ENCODE results near the gene TRAPPC5.

The TRAPPC5 gene

DNA sequence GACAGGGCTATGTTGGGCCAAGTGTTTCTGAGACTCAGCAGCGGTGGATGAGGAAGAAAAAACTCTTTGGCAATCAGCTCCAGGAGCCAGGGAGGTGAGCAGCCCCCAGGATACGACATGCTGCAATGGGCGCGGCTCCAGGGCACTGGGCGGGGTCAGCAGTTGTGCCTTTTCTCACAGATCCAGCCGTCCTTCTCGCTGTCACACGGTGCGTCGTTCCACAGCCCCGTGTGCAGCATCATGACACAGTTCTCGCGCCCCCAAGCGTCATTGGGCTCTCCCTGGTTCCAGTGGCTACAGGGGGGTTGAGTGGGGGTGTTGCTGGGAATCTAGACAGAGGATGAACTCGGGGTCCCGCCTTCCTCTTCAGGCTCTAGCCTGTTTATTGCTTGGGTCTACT is 48.6 kb downstream of the TRAPPC5 start:
- no peak for TF ChIP-seq MYC (IDR thresholded peaks at IDR 0.05; ENCODE audit: low read depth, low read length)
- TF ChIP-seq, protein P1, sequence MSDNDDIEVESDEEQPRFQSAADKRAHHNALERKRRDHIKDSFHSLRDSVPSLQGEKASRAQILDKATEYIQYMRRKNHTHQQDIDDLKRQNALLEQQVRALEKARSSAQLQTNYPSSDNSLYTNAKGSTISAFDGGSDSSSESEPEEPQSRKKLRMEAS (IDR thresholded peaks at IDR 0.05; ENCODE audit: low read depth, low read length) = no peak
- TF ChIP-seq, protein P2, sequence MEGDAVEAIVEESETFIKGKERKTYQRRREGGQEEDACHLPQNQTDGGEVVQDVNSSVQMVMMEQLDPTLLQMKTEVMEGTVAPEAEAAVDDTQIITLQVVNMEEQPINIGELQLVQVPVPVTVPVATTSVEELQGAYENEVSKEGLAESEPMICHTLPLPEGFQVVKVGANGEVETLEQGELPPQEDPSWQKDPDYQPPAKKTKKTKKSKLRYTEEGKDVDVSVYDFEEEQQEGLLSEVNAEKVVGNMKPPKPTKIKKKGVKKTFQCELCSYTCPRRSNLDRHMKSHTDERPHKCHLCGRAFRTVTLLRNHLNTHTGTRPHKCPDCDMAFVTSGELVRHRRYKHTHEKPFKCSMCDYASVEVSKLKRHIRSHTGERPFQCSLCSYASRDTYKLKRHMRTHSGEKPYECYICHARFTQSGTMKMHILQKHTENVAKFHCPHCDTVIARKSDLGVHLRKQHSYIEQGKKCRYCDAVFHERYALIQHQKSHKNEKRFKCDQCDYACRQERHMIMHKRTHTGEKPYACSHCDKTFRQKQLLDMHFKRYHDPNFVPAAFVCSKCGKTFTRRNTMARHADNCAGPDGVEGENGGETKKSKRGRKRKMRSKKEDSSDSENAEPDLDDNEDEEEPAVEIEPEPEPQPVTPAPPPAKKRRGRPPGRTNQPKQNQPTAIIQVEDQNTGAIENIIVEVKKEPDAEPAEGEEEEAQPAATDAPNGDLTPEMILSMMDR (IDR thresholded peaks at IDR 0.05; ENCODE audit: low read depth, low read length) = no peak
- TF ChIP-seq POLR2A (IDR thresholded peaks at IDR 0.05; ENCODE audit: extremely low read depth, insufficient read length) = no peak
- peak; percentile 22 for DNase-seq (ENCODE audit: low read depth)
- H3K4me3 ChIP-seq (ENCODE audit: low read depth, low read length) = no peak overlapping the region

DNA sequence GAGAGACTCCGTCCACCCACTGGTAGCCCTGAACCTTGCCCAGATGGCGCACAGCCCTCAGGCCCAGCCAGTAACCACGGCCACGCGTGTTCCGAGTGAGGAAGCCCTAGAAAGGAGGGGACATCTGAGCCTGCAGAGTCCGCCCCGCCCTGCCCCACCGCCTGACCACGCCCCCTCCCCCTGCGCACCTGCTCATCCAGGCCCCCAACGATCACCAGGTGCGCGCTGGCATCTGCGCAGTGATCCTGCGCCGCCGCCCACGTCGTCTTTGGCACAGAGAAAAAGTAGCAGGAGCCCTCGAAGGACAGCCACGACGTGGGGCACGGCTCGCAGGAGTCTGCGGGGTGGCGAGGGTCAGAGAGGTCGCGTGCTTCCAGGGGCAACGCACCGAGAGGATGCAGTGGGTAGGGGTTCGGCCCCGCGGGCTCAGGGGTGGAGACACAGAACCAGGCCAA is 49.2 kb downstream of the TRAPPC5 start:
- H3K4me3 ChIP-seq (ENCODE audit: low read depth, low read length) = no peak overlapping the region
- TF ChIP-seq, protein P2 (IDR thresholded peaks at IDR 0.05; ENCODE audit: low read depth, low read length) = no peak
- no peak for DNase-seq (ENCODE audit: low read depth)

DNA sequence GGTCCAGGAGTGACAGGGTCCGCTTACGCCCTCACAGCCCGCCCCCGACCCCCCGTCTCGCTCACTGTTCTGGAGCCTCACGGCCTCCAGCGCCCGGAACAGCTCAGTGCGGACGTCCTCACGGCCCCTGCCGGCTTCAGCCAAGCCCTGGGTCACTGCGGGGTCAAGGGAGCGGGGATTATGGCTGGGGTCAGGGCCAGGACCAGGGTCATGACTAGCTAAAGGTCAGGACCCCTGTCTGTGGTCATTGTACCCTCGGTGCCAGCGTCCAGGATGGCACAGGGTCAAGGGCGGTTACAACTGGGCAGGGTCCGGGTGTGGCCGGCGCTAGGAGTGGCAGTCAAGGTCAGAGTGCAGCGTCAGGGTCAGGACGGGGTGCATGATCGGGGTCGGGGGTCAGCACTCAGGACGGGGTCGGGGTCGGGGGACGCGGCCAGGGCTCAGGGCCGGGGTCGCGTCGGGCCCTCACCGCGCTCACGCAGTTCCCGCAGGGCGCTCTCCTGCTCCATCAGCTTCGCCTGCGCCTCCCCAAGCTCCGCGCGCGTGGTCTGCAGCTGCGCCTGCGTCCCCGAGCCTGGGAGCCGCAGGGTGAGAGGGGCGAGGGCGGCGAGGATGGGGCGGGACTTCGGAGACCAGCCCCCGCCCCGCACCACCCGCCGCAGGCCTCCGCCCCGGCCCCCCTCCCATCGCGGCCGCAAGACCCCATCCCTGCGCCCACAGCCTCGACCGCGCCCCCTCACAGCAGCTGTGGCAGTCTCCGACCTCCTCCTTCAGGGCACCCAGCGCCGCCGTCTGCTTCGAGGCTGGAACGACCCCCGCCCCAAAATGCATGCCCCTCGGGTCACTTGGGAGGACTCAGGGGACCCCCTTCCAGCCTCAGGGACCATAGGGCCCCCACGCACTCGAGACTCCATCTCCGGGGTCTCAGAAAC is 49.9 kb downstream of the TRAPPC5 start:
- no peak overlapping the region for H3K4me3 ChIP-seq (ENCODE audit: low read depth, low read length)
- TF ChIP-seq, protein P1 (IDR thresholded peaks at IDR 0.05; ENCODE audit: low read depth, low read length) = no peak
- TF ChIP-seq, protein P2 (IDR thresholded peaks at IDR 0.05; ENCODE audit: low read depth, low read length) = no peak
- no peak for TF ChIP-seq POLR2A (IDR thresholded peaks at IDR 0.05; ENCODE audit: extremely low read depth, insufficient read length)
- no peak for TF ChIP-seq MYC (IDR thresholded peaks at IDR 0.05; ENCODE audit: low read depth, low read length)

DNA sequence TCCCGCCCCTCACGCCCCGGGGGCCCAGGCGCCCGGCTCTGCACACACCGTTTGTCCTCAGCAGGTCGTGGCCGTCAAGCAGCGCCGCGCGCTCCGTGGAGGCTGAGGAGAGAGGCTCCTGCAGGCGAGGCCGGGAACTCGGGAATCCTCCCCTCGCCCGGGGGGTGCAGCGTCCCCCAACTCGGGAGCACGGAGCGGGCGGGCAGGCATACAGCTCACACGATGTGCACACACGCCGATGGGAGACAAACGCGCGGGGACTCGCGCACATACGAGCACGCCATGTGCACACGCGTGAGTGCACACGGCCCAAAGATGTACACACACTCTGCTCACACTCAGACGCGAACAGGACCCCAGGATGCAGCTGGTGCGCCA is 50.6 kb downstream of the TRAPPC5 start:
- no peak for DNase-seq (ENCODE audit: low read depth)
- TF ChIP-seq MYC (IDR thresholded peaks at IDR 0.05; ENCODE audit: low read depth, low read length) = no peak
- TF ChIP-seq, protein P2 (IDR thresholded peaks at IDR 0.05; ENCODE audit: low read depth, low read length) = no peak
- no peak for TF ChIP-seq POLR2A (IDR thresholded peaks at IDR 0.05; ENCODE audit: extremely low read depth, insufficient read length)
- TF ChIP-seq, protein P1 (IDR thresholded peaks at IDR 0.05; ENCODE audit: low read depth, low read length) = no peak
- H3K4me3 ChIP-seq (ENCODE audit: low read depth, low read length) = no peak overlapping the region

More for the DNA sequence above, 49.9 kb downstream of the TRAPPC5 start:
- no peak for DNase-seq (ENCODE audit: low read depth)

DNA sequence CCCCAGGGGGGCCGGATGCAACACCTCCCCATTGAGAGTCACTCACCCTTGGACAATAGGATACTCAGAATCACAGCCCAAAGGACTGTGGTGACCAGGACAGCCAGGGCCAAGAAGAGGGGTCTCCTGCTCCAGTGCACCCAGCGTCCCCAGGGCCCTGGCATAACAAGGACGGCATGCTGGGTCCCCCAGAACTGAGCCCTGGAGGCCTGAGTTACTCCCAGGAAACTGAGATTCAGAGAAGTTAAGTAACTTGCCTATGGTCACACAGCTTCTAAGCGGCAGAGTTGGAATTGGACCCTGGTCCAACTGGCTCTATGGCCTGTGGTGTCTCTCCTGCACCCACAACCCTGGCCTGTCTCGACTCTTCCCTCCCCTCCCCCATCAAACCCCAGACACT is 51.0 kb downstream of the TRAPPC5 start:
- TF ChIP-seq, protein P2 (IDR thresholded peaks at IDR 0.05; ENCODE audit: low read depth, low read length) = no peak
- no peak overlapping the region for H3K4me3 ChIP-seq (ENCODE audit: low read depth, low read length)
- DNase-seq (ENCODE audit: low read depth) = no peak

DNA sequence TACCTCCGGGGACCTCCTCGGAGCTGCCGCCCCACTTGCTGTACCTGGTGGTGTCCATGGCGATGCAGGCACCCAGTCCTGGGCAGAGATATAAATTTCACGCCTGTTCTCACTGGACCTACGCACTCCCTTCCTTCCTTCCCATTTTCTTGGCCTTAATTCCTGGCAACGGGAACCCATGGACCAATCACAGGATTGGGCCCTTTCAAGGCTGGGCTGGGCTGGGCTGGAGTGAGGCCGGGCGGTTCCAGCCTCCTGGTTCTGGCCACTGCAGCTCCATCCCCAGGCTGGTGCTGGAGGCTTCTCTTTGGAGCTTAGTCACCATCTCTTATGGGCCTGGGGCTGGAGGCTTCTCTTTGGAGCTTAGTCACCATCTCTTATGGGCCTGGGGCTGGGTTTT is 51.4 kb downstream of the TRAPPC5 start, which contains the start of gene CLEC4G:
CLEC4G (minus strand) TSS at position 66 of the 400 bp plus-strand sequence; CDS start at position 58, 8 bp downstream.
- H3K4me3 ChIP-seq (ENCODE audit: low read depth, low read length) = no peak within 1 kb of the TSS
- no peak for DNase-seq (ENCODE audit: low read depth)
- TF ChIP-seq MYC (IDR thresholded peaks at IDR 0.05; ENCODE audit: low read depth, low read length) (no peak), POLR2A (IDR thresholded peaks at IDR 0.05; ENCODE audit: extremely low read depth, insufficient read length) (no peak)
- TF ChIP-seq, protein P2 (IDR thresholded peaks at IDR 0.05; ENCODE audit: low read depth, low read length) = no peak
- TF ChIP-seq, protein P1 (IDR thresholded peaks at IDR 0.05; ENCODE audit: low read depth, low read length) = no peak
